ENCODE data around the gene KIFC3.

- no peak for TF ChIP-seq CTCF (IDR thresholded peaks at IDR 0.05)
- TF ChIP-seq POLR2A (IDR thresholded peaks at IDR 0.05): no peak
Measured at GRCh38 chr16:57728336-57729181, 73.7 kb downstream of the KIFC3 start.

All from heart left ventricle (tissue), 13 donors.